ENCODE measurements around the gene LSP1. TPM values are rescaled to one million over a fixed set of nuclear protein-coding genes. Genes with fewer than 3 reads are reported as not detected.
A peak's percentile ranks its signal among the peaks of the same experiment; 100 is the strongest.

Gene LSP1
- total and polyA plus RNA-seq, 2 donors (not counting 1 experiment from before 2014, with no cell fraction given), result 0.19 to 1.8 TPM

DNA sequence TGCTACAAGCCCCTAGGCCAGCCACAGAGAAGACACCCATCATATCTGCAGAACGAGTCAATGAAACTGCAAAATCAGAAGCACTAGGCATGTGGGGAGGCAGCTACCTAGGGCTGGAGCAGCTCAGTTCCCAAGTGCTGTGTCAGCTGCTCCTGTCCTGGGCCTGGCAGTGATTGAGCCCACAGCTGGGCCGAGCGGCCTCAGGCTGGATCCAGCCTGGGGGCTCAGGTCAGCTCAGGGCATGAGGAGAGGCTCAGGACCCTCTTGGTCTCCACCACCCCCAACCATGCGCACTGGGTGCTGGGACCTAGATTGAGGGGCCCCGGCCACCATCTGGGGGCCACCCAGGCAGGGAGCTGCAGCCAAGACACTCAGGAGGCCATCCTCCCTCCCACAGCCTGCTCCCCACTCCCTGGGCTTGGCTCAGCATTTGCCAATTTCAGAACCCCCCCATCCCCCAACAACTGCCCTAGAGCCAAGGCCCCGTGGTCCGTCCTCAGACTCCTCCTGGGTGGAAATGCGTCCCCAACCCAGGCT lies 64.2 kb downstream of the LSP1 start:
- H3K79me2 ChIP-seq (ENCODE audit: control insufficient read depth, insufficient read depth, low read length), result no peaks in the 10 kb centered on the region
- H3K27ac ChIP-seq (ENCODE audit: insufficient read depth, low read length), result no peak overlapping the region
- no peak overlapping the region for H3K9ac ChIP-seq (ENCODE audit: insufficient read depth, low read length)
- H3K4me1 ChIP-seq (ENCODE audit: control insufficient read depth, extremely low read depth, insufficient read depth, low read length), result no peaks in the 10 kb centered on the region
- no peaks in the 10 kb centered on the region for H3K9me3 ChIP-seq (ENCODE audit: control insufficient read depth, insufficient read depth, low read depth, low read length)
- DNase-seq (ENCODE audit: low read depth in 2 of 2), result no peak
- TF ChIP-seq, protein P1, sequence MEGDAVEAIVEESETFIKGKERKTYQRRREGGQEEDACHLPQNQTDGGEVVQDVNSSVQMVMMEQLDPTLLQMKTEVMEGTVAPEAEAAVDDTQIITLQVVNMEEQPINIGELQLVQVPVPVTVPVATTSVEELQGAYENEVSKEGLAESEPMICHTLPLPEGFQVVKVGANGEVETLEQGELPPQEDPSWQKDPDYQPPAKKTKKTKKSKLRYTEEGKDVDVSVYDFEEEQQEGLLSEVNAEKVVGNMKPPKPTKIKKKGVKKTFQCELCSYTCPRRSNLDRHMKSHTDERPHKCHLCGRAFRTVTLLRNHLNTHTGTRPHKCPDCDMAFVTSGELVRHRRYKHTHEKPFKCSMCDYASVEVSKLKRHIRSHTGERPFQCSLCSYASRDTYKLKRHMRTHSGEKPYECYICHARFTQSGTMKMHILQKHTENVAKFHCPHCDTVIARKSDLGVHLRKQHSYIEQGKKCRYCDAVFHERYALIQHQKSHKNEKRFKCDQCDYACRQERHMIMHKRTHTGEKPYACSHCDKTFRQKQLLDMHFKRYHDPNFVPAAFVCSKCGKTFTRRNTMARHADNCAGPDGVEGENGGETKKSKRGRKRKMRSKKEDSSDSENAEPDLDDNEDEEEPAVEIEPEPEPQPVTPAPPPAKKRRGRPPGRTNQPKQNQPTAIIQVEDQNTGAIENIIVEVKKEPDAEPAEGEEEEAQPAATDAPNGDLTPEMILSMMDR (conservative IDR thresholded peaks at IDR 0.05 in 1 of 2, IDR thresholded peaks at IDR 0.05 in 1 of 2; ENCODE audit: low read depth in 1 of 2, low read length in 2 of 2), result no peak
- no peak for TF ChIP-seq EZH2 (IDR thresholded peaks at IDR 0.05; ENCODE audit: low read length, missing control alignments)
- no peak overlapping the region for H2AFZ ChIP-seq (ENCODE audit: low read length)
- H4K20me1 ChIP-seq (ENCODE audit: control insufficient read depth, extremely low read depth, insufficient read depth, low read length), result no peaks in the 10 kb centered on the region
- no peak overlapping the region for H3K4me2 ChIP-seq (ENCODE audit: extremely low read depth, insufficient read depth, low read length)
- H3K27me3 ChIP-seq (ENCODE audit: control insufficient read depth, insufficient read depth, low read length), result no peaks in the 10 kb centered on the region
- H3K36me3 ChIP-seq (ENCODE audit: control insufficient read depth, insufficient read depth, low read length), result no peaks in the 10 kb centered on the region
- no peak overlapping the region for H3K4me3 ChIP-seq (replicated peaks in 1 of 4; ENCODE audit: control extremely low read depth in 1 of 4, insufficient read depth in 1 of 4, low read depth in 3 of 4, low read length in 4 of 4)

DNA sequence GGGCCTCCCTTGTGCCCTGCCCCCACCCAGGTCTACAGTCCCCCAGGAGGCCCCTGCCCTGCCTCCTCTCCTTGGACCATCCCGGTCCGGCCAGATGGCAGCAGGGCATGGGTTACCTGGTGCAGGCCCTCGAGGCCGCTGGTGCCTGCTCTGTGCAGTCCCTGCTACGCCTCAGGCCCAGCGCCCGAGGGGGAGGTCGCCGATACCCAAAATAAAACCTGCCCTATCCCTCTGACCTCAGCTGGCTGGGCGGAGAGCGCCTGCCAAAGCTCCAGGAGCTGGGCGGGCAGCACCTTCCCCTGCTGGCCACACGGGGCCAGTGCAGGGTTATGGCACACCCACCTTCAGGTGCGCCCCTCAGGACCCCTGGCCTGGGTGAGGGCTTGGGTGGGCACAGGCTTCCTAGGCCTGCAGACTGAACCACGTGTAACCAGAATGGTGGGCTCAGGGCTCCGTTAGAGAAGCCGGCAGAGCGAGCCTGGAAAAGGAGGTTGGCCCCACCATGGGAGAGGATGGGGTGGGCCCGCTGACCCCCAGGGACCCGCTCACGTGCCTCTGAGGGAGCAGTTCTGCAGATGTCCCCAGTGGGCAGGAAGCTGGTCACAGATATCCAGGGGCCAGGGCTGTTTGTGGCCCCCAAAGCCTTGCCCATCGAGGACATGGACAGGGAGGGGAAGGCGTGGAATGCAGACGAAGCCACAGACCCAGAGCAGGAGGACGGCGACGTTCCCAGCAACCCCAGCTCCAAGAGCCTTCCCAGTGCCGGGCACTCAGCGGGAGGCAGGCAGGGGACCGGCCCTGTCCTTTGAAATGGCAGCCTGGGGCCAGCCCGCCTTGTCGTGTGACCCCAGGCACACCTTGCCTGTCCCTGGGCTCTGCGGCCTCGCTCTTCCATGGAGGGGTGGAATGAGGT lies 64.9 kb downstream of the LSP1 start:
- H2AFZ ChIP-seq (ENCODE audit: low read length), result no peak overlapping the region
- H3K36me3 ChIP-seq (ENCODE audit: control insufficient read depth, insufficient read depth, low read length), result no peaks in the 10 kb centered on the region
- H3K4me2 ChIP-seq (ENCODE audit: extremely low read depth, insufficient read depth, low read length), result no peak overlapping the region
- no peaks in the 10 kb centered on the region for H3K27me3 ChIP-seq (ENCODE audit: control insufficient read depth, insufficient read depth, low read length)
- no peaks in the 10 kb centered on the region for H3K4me1 ChIP-seq (ENCODE audit: control insufficient read depth, extremely low read depth, insufficient read depth, low read length)
- no peaks in the 10 kb centered on the region for H4K20me1 ChIP-seq (ENCODE audit: control insufficient read depth, extremely low read depth, insufficient read depth, low read length)
- H3K79me2 ChIP-seq (ENCODE audit: control insufficient read depth, insufficient read depth, low read length), result no peaks in the 10 kb centered on the region
- H3K4me3 ChIP-seq (replicated peaks in 1 of 4; ENCODE audit: control extremely low read depth in 1 of 4, insufficient read depth in 1 of 4, low read depth in 3 of 4, low read length in 4 of 4), result no peak overlapping the region
- H3K9ac ChIP-seq (ENCODE audit: insufficient read depth, low read length), result no peak overlapping the region
- DNase-seq (ENCODE audit: low read depth in 2 of 2), result no peak
- H3K27ac ChIP-seq (ENCODE audit: insufficient read depth, low read length), result no peak overlapping the region
- no peak for TF ChIP-seq EZH2 (IDR thresholded peaks at IDR 0.05; ENCODE audit: low read length, missing control alignments)
- TF ChIP-seq, protein P1 (conservative IDR thresholded peaks at IDR 0.05 in 1 of 2, IDR thresholded peaks at IDR 0.05 in 1 of 2; ENCODE audit: low read depth in 1 of 2, low read length in 2 of 2), result peak in 1 of 2 donors; percentile 30
- H3K9me3 ChIP-seq (ENCODE audit: control insufficient read depth, insufficient read depth, low read depth, low read length), result no peaks in the 10 kb centered on the region

DNA sequence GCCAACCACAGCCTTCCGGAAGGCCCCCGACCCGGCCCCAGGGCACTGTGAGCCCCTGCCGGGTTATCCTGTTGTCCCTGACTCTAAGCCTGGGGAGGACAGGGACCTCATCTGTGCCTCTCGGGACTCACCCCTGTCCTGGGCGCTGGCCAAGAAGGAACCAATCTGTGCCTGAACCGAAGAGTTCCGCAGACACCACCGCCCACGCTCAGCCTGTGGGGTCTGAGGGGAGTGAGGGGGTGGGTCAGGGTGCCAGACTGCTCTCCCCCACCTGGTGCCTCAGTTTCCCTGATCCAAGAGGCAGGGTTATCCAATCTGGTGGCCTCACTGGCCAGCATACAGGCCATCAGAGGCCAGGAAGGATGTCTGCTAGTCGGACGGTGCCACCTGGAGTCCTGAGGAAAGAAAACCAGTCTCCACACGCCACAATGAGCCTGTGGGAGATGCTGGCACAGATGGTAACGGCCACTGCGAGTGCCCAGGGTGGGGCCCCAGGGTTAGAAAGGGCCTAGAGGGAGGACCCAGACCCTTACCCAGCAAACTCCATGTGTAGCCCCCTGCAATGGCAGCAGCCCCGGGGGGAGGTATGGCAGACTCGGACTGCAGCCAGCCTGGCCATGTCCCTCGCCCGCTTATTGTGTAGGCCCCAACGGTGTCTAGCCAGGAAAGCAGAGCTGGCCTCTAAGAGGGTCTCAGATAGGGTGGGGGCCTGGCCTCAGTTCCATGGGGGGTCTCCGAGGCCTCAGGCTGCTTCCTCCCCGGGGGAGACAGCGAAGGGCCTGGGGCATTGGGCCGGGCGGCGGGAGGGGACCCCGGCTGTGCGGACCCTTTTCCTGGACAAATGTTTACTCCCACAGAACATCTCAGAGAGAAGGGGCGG lies 65.8 kb downstream of the LSP1 start:
- Histone ChIP-seq H3K9me3 (ENCODE audit: control insufficient read depth, insufficient read depth, low read depth, low read length) (no peaks in the 10 kb centered on the region), H3K27me3 (ENCODE audit: control insufficient read depth, insufficient read depth, low read length) (no peaks in the 10 kb centered on the region), H3K4me3 (replicated peaks in 1 of 4; ENCODE audit: control extremely low read depth in 1 of 4, insufficient read depth in 1 of 4, low read depth in 3 of 4, low read length in 4 of 4) (no peak overlapping the region), H2AFZ (ENCODE audit: low read length) (no peak overlapping the region), H3K36me3 (ENCODE audit: control insufficient read depth, insufficient read depth, low read length) (no peaks in the 10 kb centered on the region), H3K4me1 (ENCODE audit: control insufficient read depth, extremely low read depth, insufficient read depth, low read length) (no peaks in the 10 kb centered on the region), H3K4me2 (ENCODE audit: extremely low read depth, insufficient read depth, low read length) (no peak overlapping the region), H3K79me2 (ENCODE audit: control insufficient read depth, insufficient read depth, low read length) (no peaks in the 10 kb centered on the region), H4K20me1 (ENCODE audit: control insufficient read depth, extremely low read depth, insufficient read depth, low read length) (no peaks in the 10 kb centered on the region), H3K9ac (ENCODE audit: insufficient read depth, low read length) (no peak overlapping the region), H3K27ac (ENCODE audit: insufficient read depth, low read length) (no peak overlapping the region)
- TF ChIP-seq, protein P1 (conservative IDR thresholded peaks at IDR 0.05 in 1 of 2, IDR thresholded peaks at IDR 0.05 in 1 of 2; ENCODE audit: low read depth in 1 of 2, low read length in 2 of 2), result peak in 1 of 2 donors; percentile 7
- TF ChIP-seq EZH2 (IDR thresholded peaks at IDR 0.05; ENCODE audit: low read length, missing control alignments), result no peak
- DNase-seq (ENCODE audit: low read depth in 2 of 2), result no peak

Data from fibroblast of lung (primary cell).